Middle frontal gyrus (tissue), 1 donor: ENCODE results near the gene LIMK2.

Source experiments
- DNase-seq: peaks from one replicate; pipeline ENCODE4 v3.0.0-alpha.2; 2015; ENCODE audit warnings: low spot score; ENCODE audit errors: extremely low spot score

The LIMK2 gene

DNA sequence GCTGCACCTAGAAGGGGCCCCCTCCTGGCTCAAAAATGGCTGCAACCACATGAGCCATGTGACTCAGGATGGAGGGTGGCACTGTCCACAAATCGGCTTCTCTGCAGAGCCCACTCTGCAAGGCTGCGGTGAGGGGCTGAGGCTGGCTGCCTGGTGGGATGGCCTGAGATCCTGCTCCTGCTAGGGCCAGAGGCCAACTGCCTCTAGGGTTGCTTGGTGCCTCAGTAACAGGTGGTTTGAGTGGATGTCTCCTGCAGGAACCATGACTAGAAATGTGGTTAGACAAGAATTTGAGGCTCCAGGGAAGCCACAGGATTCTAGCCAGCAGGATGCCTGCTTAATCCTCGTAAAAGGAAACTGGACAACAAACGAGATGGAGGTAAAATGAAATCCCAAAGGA, 116.9 kb downstream of the LIMK2 start:
- no peak for DNase-seq
